Fibroblast of lung (primary cell): Measurements from ENCODE around the gene GRK6.

ENCODE experiments used
- CTCF ChIP-seq, 2 donors: IDR thresholded peaks in 1 of 2; conservative IDR thresholded peaks in 1 of 2; 1 replicate in 1 of 2; 2 replicates in 1 of 2; pipeline ENCODE4 v1.5.1; 2011 to 2012; ENCODE audit warnings: low read length in 2 of 2, control low read depth in 1 of 2, inconsistent platforms in 1 of 2, low read depth in 1 of 2, mild to moderate bottlenecking in 1 of 2
- EZH2 ChIP-seq: IDR thresholded peaks from 2 replicates; pipeline ENCODE4 v1.5.1; 2012; ENCODE audit warnings: low read length, control low read depth, mild to moderate bottlenecking; ENCODE audit errors: missing control alignments

- TF ChIP-seq CTCF (conservative IDR thresholded peaks at IDR 0.05 in 1 of 2, IDR thresholded peaks at IDR 0.05 in 1 of 2; ENCODE audit: low read depth in 1 of 2, low read length in 2 of 2) (no peak), EZH2 (no peak)
Measured at GRCh38 chr5:177482359-177482795, 55.9 kb downstream of the GRK6 start.
